ENCODE data around the gene NBEAL2.

NBEAL2 gene

DNA sequence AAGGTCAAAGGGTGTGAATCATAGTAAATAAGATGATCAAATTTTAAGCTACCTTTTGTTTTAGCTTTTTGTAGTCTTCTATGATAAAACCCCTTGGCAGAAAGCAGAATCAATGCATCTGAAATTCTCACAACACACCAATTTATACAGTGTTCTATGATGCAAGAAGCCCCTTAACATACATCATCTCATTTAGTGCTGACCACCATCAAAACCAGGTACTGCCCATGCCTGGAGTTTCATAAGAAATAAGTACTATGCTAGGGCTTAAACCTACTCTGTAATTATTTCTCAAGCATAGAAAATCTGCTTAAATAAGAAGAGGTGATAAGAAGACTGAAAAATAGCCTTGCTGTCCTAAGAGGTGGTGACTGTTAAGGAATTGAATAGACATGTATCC is 67.6 kb downstream of the NBEAL2 start:
- no peak for FAIRE-seq

DNA sequence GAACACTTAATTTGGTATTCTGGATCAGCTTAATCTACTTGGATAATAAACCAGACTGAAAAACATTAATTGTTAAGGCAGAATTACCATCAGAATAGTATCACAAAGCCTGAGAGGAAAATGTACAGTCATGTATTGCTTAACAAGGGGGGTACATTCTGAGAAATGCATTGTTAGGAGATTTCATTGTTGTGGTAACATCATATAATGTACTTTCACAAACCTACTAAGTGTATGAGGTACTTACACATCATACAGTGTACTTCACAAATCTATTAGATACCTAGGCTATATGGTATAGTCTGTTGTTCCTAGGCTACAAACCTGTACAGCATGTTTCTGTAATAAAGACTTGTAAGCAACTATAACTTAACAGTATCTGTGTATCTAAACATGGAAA is 68.2 kb downstream of the NBEAL2 start:
- FAIRE-seq: no peak

DNA sequence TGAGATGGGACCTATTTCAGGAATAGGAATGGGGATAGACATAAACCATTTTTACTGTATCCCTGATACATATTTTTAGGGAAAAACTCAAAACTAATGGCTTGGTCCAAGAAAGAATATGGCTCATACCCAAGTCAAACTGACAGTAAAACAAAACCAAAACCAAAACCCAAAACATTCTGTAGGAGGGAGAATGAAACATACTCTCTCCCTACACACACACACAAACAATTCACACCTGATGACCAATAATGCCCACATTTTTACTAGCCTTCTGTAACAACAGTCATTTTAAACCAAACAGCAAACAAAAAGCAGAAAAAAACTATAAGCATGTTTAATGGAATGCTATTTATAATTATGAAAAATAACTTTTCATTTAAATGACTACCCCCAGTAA is 74.9 kb downstream of the NBEAL2 start:
- no peak for FAIRE-seq

DNA sequence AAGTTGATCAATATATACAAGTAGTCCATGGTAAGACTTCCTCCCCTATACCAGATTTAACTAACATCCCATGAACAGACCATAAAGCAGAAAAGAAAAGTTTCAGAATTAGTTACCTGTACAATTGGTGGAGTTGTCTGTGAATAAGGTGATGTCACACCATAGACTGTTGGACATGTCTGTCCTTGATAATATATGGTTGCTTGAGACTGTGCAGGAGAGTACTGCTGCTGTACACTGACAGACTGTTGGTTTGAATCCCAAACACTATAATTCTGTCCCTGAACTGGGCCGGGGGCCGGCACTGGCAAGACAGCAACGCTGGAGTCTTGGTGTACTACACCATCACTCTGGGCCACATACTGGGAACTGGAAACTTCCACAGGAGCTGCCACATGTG is 77.2 kb downstream of the NBEAL2 start:
- FAIRE-seq: no peak

DNA sequence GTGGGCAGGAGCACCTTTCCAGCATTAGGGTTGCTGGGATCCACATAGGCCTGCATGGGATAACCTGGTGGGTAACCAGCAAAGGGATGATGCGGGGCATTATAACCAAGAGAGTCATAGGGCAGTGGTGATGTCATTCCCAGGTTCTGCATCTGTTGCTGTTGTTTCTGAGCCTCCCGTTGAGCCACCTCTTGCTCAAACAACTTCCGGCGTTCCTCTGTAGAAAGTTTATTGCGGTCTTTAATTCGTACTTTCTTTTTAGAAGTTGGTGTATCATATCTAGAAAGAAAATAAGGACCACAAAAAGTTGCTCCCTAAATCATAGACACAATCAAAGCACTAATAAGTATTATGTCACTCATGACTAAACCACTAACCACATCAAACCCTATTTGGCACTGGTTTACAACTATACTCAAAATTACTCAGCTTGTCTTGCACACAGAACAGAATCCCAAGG is 77.8 kb downstream of the NBEAL2 start:
- FAIRE-seq: no peak

Measured in endometrium (tissue), 2 donors.